AG04450 (cell line): ENCODE data around the gene ECPAS. TPM values are rescaled to one million over a fixed set of nuclear protein-coding genes. Genes with fewer than 3 reads are reported as not detected.
"Not testable (repeated sequence)": the region's sequence is repeated elsewhere in the genome, so short reads cannot be mapped to it uniquely, and the experiment has no call there.

ENCODE experiments used
- CTCF ChIA-PET: fragments of 300-600, 350-600 bp; formaldehyde crosslinking; extraction: SDS; loops from one replicate; lab custom pipeline; 2022; ENCODE audit warnings: antibody characterized with exemption, inconsistent platforms; lab: Charles Lee
- POLR2A ChIA-PET: fragments of 350-600 bp; formaldehyde crosslinking; extraction: SDS; loops from one replicate; lab custom pipeline; 2021; ENCODE audit warnings: antibody characterized with exemption, inconsistent platforms; lab: Yijun Ruan, JAX
- DNase-seq: peaks from one replicate; pipeline ENCODE4 v3.0.0-alpha.2; 2011; ENCODE audit warnings: low read depth, low spot score
- H3K27ac ChIP-seq: one replicate; pipeline ENCODE4 v1.5.1; 2012; ENCODE audit warnings: low read depth, low read length, control low read depth
- H3K27me3 ChIP-seq: one replicate; pipeline ENCODE4 v1.6.0; 2012; ENCODE audit warnings: low read length; ENCODE audit not compliant: control insufficient read depth, insufficient read depth
- H3K4me3 ChIP-seq: 2 replicates; pipeline ENCODE4 v1.5.1; 2011; ENCODE audit warnings: mild to moderate bottlenecking, low read depth, low read length, control low read depth
- H3K9me3 ChIP-seq: 2 replicates; pipeline ENCODE4 v1.5.1; 2012; ENCODE audit warnings: low read length; ENCODE audit not compliant: control insufficient read depth, insufficient read depth
- CTCF ChIP-seq: IDR thresholded peaks from 2 replicates; pipeline ENCODE4 v1.5.1; 2011; ENCODE audit warnings: low read depth, low read length, control low read depth, inconsistent platforms
- polyA plus RNA-seq: library from polyadenylated mRNA; depleted of rRNA; stranded (reverse); fragments of >200 nt; gene quantifications from 2 replicates; pipeline ENCODE4 v1.2.3, GENCODE V29; 2011

The ECPAS gene
- polyA plus RNA-seq, 1 experiment, result 64.0 TPM

- Histone ChIP-seq H3K27me3 (peaks cover 2% of the 10 kb centered on the region), H3K4me3 (no peak overlapping the region), H3K9me3 (peaks cover 13% of the 10 kb centered on the region), H3K27ac (no peak overlapping the region)
- TF ChIP-seq CTCF, result no peak
- no peak for DNase-seq
- POLR2A ChIA-PET, result interaction anchor here (0.6 kb wide), 1 partner anchor 235 kb away, joined by 3 read pairs; no protein-coding TSS in a partner anchor
- CTCF ChIA-PET, result no interaction called here
Observed at GRCh38 chr9:111527347-111527746, 43.2 kb upstream of the ECPAS start.

GRCh38 chr9:111525056-111525977 is 41.1 kb upstream of the ECPAS start, which contains the start of gene ZNF483:
ZNF483 (plus strand) TSS chr9:111525179; CDS start chr9:111527396, 2,217 bp downstream.
- Histone ChIP-seq H3K4me3 (peak within 1 kb of the TSS; percentile 80), H3K27ac (no peak within 1 kb of the TSS), H3K9me3 (peaks cover 4% of the 10 kb centered on the region; the same call in 1 of the 2 replicates), H3K27me3 (peaks cover 2% of the 10 kb centered on the region)
- no peak for TF ChIP-seq CTCF
- ChIA-PET CTCF (interaction anchor here (0.6 kb wide), 2 partner anchors 44 to 72 kb away, joined by 4 to 8 read pairs; no protein-coding TSS in a partner anchor), POLR2A (interaction anchor here (0.7 to 1.1 kb wide), 2 partner anchors 106 to 204 kb away, joined by 3 to 5 read pairs; partner anchors contain the start of gene DNAJC25)
- peak; percentile 32 for DNase-seq

GRCh38 chr9:111524731-111525055 is 40.5 kb upstream of the ECPAS start:
- TF ChIP-seq CTCF, result no peak
- peaks cover 2% of the 10 kb centered on the region for H3K27me3 ChIP-seq
- H3K27ac ChIP-seq, result no peak overlapping the region
- POLR2A ChIA-PET, result interaction anchor here (0.7 to 1.1 kb wide), 2 partner anchors 106 to 204 kb away, joined by 3 to 5 read pairs; partner anchors contain the start of gene DNAJC25
- CTCF ChIA-PET, result interaction anchor here (0.6 kb wide), 2 partner anchors 45 to 72 kb away, joined by 4 to 8 read pairs; no protein-coding TSS in a partner anchor
- H3K9me3 ChIP-seq, result peaks cover 4% of the 10 kb centered on the region; the same call in 1 of the 2 replicates
- DNase-seq, result no peak
- H3K4me3 ChIP-seq, result peak overlapping the region; percentile 80

GRCh38 chr9:111516061-111516465 is 31.9 kb upstream of the ECPAS start:
- Histone ChIP-seq H3K27me3 (peaks cover 2% of the 10 kb centered on the region), H3K27ac (no peak overlapping the region), H3K9me3 (no peaks in the 10 kb centered on the region; the same call in 1 of the 2 replicates), H3K4me3 (no peak overlapping the region)
- POLR2A ChIA-PET, result no interaction called here
- no peak for DNase-seq
- CTCF ChIA-PET, result no interaction called here
- no peak for TF ChIP-seq CTCF

GRCh38 chr9:111514967-111515366 is 30.8 kb upstream of the ECPAS start:
- Histone ChIP-seq H3K9me3 (no peaks in the 10 kb centered on the region; the same call in 1 of the 2 replicates), H3K4me3 (no peak overlapping the region), H3K27me3 (peaks cover 2% of the 10 kb centered on the region), H3K27ac (no peak overlapping the region)
- no peak for TF ChIP-seq CTCF
- ChIA-PET CTCF (no interaction called here), POLR2A (no interaction called here)
- DNase-seq, result no peak

GRCh38 chr9:111511581-111511980 is 27.4 kb upstream of the ECPAS start:
- H3K27ac ChIP-seq, DNase-seq, CTCF ChIA-PET, H3K27me3 ChIP-seq, POLR2A ChIA-PET, H3K4me3 ChIP-seq, H3K9me3 ChIP-seq: not testable (repeated sequence)
